C1 segment of cervical spinal cord (tissue), 14 donors: Measurements from ENCODE around the gene SPRY2.

ENCODE experiments used
- DNase-seq, 14 donors: peaks; one replicate each; lab custom pipeline; 2025; lab: John Stamatoyannopoulos, UW

The SPRY2 gene

DNA sequence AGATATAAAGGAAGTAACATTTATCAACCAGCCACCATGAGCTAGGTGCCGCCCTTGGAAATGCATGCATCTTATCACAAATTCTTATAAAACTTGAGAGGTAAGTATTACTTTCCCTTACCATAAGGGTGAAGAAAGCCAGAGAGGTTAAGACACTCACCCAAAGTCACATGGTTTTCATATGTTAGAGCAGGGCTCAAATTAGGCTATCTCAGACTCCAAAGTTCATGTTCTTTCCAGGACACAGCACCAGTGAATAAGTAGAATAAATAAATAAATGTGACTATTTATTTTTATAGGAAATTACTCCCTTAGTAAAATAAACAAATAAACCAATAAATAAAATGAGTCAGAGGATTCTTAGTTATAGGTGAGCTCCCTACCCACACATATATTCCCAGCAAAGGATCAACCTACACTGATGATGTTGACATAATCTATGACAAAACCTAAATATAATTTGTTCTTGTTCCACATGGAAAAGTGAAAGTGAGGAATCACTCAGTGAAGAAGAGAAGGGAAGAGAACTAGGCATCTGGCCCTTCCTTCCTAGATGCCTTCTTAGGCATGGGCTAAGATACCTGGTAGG lies 27.2 kb downstream of the SPRY2 start:
- no peak for DNase-seq

GRCh38 chr13:80312967-80313366 lies 28.0 kb downstream of the SPRY2 start:
- DNase-seq, result no peak

DNA sequence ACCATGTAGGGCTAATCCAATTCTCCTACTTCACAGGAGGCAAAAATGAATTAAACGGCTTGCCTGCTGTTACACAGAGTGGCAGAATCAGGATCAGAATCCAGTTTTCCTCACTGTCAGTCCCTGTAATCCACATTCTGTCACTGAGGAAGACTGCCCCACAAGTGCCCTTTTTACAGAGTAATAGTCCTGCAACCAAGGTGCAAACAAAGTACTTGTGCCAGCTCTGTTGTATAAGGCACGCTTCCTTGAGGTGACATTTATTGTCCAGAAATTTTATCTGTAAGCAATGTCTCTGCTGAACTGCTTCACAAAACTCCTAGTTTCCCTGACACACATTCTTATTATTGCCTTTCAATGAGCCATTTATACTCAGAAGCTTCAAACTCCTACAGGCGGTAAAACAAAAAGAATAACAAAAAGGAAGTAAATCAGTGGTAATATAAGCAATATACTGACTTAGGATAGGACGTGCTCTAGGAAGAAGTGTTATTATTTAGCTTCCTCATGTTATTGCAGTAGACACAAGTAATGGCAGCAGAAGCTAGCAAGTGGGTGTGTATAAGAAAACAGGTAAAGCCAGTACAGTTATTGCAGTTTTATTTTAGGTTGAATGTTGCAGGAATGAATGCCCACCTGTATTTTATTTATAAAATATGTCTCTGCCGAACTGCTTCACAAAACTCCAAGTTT lies 28.8 kb downstream of the SPRY2 start:
- no peak for DNase-seq

DNA sequence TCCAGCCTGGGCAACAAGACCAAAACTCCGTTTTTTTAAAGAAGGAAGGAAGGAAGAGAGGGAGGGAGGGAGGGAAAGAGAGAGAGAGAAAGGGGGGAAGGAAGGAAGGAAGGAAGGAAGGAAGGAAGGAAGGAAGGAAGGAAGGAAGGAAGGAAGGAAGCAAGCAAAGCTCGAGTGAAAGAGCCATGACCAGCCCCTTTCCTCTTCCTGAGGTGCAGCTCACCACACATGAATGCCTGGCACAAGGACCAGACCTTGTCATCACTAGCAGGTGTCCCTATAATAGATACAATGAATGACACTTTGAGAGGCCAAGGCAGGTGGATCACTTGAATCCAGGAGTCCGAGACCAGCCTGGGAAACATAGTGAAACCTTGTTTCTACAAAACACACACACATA lies 31.0 kb downstream of the SPRY2 start:
- DNase-seq, result no peak

DNA sequence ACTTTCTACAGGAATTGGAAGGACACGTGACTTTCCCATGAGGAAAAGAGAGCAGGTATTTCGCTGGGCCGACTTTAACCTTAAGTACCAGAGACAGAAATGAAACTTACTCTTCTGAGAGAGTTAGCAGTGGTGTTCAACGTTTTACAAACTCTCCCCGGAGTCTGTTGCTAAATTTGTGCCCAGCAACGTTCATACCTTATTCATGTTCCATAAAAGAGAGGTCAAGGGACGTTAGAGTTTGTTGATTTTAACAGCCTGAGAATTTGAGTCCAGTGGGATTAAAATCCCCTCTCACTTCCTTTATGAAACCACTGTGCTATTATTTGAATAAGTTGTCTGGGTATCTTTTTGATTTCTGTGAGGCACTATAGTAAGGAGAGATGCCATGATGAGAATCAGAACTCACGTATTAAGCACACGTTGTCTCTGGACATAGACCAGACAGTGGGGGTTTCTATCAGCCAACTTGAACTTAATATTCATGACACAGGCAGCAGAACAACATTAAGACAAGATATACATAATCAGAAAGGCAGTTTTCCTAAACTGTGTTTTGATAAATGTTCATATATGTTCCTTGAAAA lies 33.4 kb downstream of the SPRY2 start:
- DNase-seq, result no peak

GRCh38 chr13:80306337-80306972 lies 34.5 kb downstream of the SPRY2 start:
- DNase-seq, result no peak

GRCh38 chr13:80305737-80306136 lies 35.2 kb downstream of the SPRY2 start:
- DNase-seq, result no peak

DNA sequence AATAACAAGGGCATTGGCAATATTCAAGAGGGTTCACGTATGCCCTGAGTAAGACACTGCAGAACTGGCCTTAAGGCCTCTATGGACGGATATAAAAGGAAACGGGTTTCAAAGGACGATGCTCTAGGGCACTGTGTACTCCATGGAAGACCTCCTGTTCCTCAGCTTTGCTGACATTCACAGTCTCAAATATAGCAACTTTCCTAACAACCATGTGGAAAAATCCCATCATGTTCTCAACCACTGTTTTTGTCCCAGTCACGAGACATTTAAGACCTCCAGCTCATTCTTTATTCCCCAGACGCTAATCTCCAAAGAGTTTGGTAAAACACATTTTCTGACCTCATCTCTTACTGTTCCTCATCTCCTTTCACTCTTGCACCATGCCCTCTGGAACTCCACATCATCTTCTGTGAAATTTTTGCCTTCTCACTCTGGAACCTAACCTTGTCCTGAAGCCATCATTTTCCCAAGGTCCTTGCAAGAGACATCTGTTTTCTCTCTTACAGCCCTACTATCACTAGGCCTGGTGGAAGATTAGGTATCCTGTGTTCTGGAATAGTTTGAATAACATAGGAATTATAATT lies 37.6 kb downstream of the SPRY2 start:
- DNase-seq, result no peak

GRCh38 chr13:80299046-80299445 lies 41.9 kb downstream of the SPRY2 start:
- no peak for DNase-seq

GRCh38 chr13:80297503-80297902 lies 43.4 kb downstream of the SPRY2 start:
- no peak for DNase-seq

- DNase-seq, result no peak
Observed at GRCh38 chr13:80297094-80297493, 43.8 kb downstream of the SPRY2 start.

GRCh38 chr13:80296638-80297037 lies 44.3 kb downstream of the SPRY2 start:
- no peak for DNase-seq

GRCh38 chr13:80290591-80290990 lies 50.3 kb downstream of the SPRY2 start:
- no peak for DNase-seq
